GM23248 (cell line): ENCODE measurements around the gene ZNF709. TPM values are rescaled to one million over a fixed set of nuclear protein-coding genes. Genes with fewer than 3 reads are reported as not detected.
A peak's percentile ranks its signal among the peaks of the same experiment; 100 is the strongest.
"Not testable (repeated sequence)": the region's sequence is repeated elsewhere in the genome, so short reads cannot be mapped to it uniquely, and the experiment has no call there.

Source experiments
- DNase-seq: peaks from one replicate; pipeline ENCODE4 v3.0.0-alpha.2; 2015
- H2AFZ ChIP-seq: fragments of 200-600 bp; sonication (generic); 2 replicates; pipeline ENCODE4 v1.6.1; 2016; ENCODE audit warnings: antibody characterized with exemption
- H3F3A ChIP-seq: fragments of 200-600 bp; sonication (generic); 2 replicates; pipeline ENCODE4 v1.6.1; 2016; ENCODE audit warnings: mild to moderate bottlenecking, antibody characterized with exemption, mixed run types; ENCODE audit not compliant: insufficient read depth
- H3K27ac ChIP-seq: fragments of 200-600 bp; sonication (generic); 2 replicates; pipeline ENCODE4 v1.5.1; 2016; ENCODE audit warnings: mild to moderate bottlenecking
- H3K27me3 ChIP-seq: fragments of 200-600 bp; sonication (generic); replicated peaks from 2 replicates; pipeline ENCODE4 v1.6.1; 2016; ENCODE audit warnings: mild to moderate bottlenecking; ENCODE audit not compliant: insufficient read depth
- H3K36me3 ChIP-seq: fragments of 200-600 bp; sonication (generic); 2 replicates; pipeline ENCODE4 v1.6.1; 2016; ENCODE audit warnings: low read depth, mild to moderate bottlenecking
- H3K4me1 ChIP-seq: fragments of 200-600 bp; sonication (generic); 2 replicates; pipeline ENCODE4 v1.6.1; 2016; ENCODE audit warnings: mild to moderate bottlenecking; ENCODE audit not compliant: insufficient read depth
- H3K4me2 ChIP-seq: fragments of 200-600 bp; sonication (generic); one replicate; pipeline ENCODE4 v1.6.1; 2016; ENCODE audit warnings: mild to moderate bottlenecking; ENCODE audit not compliant: unreplicated experiment
- H3K4me3 ChIP-seq: fragments of 200-600 bp; sonication (generic); 2 replicates; pipeline ENCODE4 v1.5.1; 2016; ENCODE audit warnings: mild to moderate bottlenecking
- H3K79me2 ChIP-seq: fragments of 200-600 bp; sonication (generic); 2 replicates; pipeline ENCODE4 v1.6.1; 2016; ENCODE audit warnings: mild to moderate bottlenecking; ENCODE audit not compliant: insufficient read depth
- H3K9ac ChIP-seq: fragments of 200-600 bp; sonication (generic); 2 replicates; pipeline ENCODE4 v1.6.1; 2016; ENCODE audit warnings: mild to moderate bottlenecking
- H3K9me2 ChIP-seq: fragments of 200-600 bp; sonication (generic); 2 replicates; pipeline ENCODE4 v1.6.1; 2016; ENCODE audit warnings: mixed run types, mild to moderate bottlenecking, moderate library complexity; ENCODE audit not compliant: insufficient read depth
- H3K9me3 ChIP-seq: fragments of 200-600 bp; sonication (generic); one replicate; pipeline ENCODE4 v1.6.1; 2017; ENCODE audit warnings: low read depth
- H4K20me1 ChIP-seq: fragments of 200-600 bp; sonication (generic); 2 replicates; pipeline ENCODE4 v1.6.0; 2016; ENCODE audit not compliant: insufficient read depth
- EZH2 ChIP-seq: fragments of 200-600 bp; sonication (generic); IDR thresholded peaks from 2 replicates; pipeline ENCODE4 v1.6.1; 2018; ENCODE audit warnings: antibody characterized with exemption, mild to moderate bottlenecking; ENCODE audit not compliant: insufficient read depth, poor library complexity, severe bottlenecking
- EZH2phosphoT487 ChIP-seq: fragments of 200-600 bp; sonication (generic); IDR thresholded peaks from 2 replicates; pipeline ENCODE4 v1.6.1; 2018; ENCODE audit warnings: antibody characterized with exemption, moderate library complexity, mild to moderate bottlenecking, low read depth; ENCODE audit not compliant: insufficient read depth
- WGBS, 2 experiments: methylation state at CpG; one replicate each; pipeline ENCODE4 v1.1.6; 2015 to 2017; ENCODE audit warnings: low lambda C conversion rate in 2 of 2, low coverage in 1 of 2; ENCODE audit errors: missing lambda C conversion rate in 2 of 2; 5-methylcytosine and 5-hydroxymethylcytosine counted together
- in situ Hi-C: fragments of 300-500 bp; cut with MboI; formaldehyde crosslinking; loops from 2 replicates; pipeline ENCODE4 v1.15.0; 2020
- polyA plus RNA-seq: library from polyadenylated mRNA; unstranded; fragments of >200 nt; fragmentation: Nextera tagmentation; extraction: Ambion mirVana; gene quantifications from 2 replicates; pipeline ENCODE4 v1.2.1, GENCODE V29; 2016
- total RNA-seq: library from RNA; depleted of rRNA; stranded (reverse); fragments of >200 nt; shearing (Covaris generic); gene quantifications from 2 replicates; pipeline ENCODE4 v1.2.3, GENCODE V29; 2014

Gene ZNF709
- total and polyA plus RNA-seq, 2 experiments from 2014 or later, result 1.1 to 2.7 TPM

DNA sequence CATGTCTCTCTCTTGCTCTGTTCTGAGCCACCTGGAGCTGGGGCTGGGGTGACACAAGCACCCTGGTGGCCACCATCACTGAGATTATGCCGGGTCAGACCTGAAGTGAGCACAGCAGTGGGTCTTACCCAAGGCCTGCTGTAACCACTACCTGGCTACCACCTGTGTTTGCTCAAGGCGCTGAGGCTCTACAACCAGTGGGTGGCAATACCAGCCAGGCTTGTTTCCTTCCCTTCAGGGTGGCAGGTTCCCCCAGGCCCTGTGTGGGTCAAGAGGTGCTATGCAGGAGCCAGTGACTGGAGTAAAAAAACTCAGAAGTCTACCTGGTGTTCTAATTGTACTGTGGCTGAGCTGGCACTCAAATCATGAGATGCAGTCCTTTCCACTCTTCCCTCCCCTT is 35.8 kb downstream of the ZNF709 start:
- H3F3A ChIP-seq, result no peaks in the 10 kb centered on the region
- DNase-seq, result no peak
- no peak overlapping the region for H3K4me3 ChIP-seq
- H3K9me2 ChIP-seq, result no peaks in the 10 kb centered on the region
- H3K79me2 ChIP-seq, result no peaks in the 10 kb centered on the region
- in situ Hi-C loops, result no loop called here
- H3K9me3 ChIP-seq, result no peaks in the 10 kb centered on the region
- no peak overlapping the region for H3K27ac ChIP-seq
- no peaks in the 10 kb centered on the region for H3K27me3 ChIP-seq
- no peak for TF ChIP-seq EZH2
- no peak for TF ChIP-seq EZH2phosphoT487
- H2AFZ ChIP-seq, result no peak overlapping the region
- H3K4me1 ChIP-seq, result no peaks in the 10 kb centered on the region
- 55 to 63% methylated on average over 2 of the region's 2 CpGs for WGBS, 2 experiments
- no peak overlapping the region for H3K4me2 ChIP-seq
- H3K9ac ChIP-seq, result no peak overlapping the region
- H3K36me3 ChIP-seq, result no peaks in the 10 kb centered on the region
- no peaks in the 10 kb centered on the region for H4K20me1 ChIP-seq

GRCh38 chr19:12440541-12441316 is 43.9 kb downstream of the ZNF709 start, which contains the start of gene ZNF443:
Gene ZNF443, minus strand, starts transcription at chr19:12441021. Its CDS starts 107 bp downstream, at chr19:12440914.
- Histone ChIP-seq H3K4me1 (no peaks in the 10 kb centered on the region), H3K4me2 (peak within 1 kb of the TSS; percentile 88), H3K9me2 (no peaks in the 10 kb centered on the region), H3K4me3 (peak within 1 kb of the TSS; percentile 81), H2AFZ (peak within 1 kb of the TSS; percentile 88), H3F3A (no peaks in the 10 kb centered on the region), H4K20me1 (no peaks in the 10 kb centered on the region), H3K9ac (peak within 1 kb of the TSS; percentile 84), H3K36me3 (no peaks in the 10 kb centered on the region), H3K27me3 (no peaks in the 10 kb centered on the region), H3K9me3 (no peaks in the 10 kb centered on the region), H3K27ac (peak within 1 kb of the TSS; percentile 38), H3K79me2 (peaks cover 6% of the 10 kb centered on the region; the same call in 1 of the 2 replicates)
- no peak for TF ChIP-seq EZH2phosphoT487
- TF ChIP-seq EZH2, result no peak
- in situ Hi-C loops, result no loop called here
- DNase-seq, result peak; percentile 97
- WGBS, 2 experiments, result 1% methylated on average over 36 to 59 of the region's 59 CpGs

DNA sequence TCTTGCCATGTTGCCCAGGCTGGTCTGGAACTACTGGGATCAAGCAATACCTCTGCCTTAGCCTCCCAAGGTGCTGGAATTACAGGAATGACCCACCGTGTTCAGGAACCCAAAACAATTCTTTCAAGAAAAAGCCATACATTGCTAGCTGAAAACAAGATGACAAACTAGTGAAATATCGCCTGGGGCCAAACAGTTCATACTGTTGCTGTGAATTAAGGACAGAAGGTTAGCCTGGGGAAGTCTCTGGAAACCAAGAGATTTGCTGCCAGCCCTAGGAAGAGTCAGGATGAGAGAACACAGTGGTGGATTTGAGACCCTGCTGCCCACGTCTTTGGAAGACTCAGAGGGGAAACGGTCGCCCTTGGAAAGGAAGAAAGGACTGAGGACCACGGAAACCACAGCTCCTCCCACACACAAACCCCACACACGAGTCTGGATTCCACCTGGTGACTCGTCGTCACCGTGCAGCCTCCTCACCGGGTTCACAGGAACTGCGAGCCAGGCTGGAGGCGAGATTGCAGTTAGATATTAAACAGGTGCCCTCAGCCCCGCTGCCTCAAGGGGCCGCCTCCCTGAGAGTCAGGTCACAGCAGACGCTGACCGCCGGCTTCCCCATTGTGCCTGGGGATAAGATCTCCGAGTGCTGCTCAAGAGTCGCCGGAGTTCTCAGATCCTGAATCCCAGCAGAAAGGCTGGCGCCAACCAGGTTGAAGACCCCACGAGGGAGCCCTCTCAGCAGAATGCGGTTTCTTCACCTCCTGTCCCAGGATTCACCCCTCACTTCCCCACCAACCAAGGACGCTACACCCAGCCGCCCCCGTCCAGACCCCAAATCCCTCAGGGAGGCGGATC is 44.7 kb downstream of the ZNF709 start:
- H3K4me1 ChIP-seq, H3K27me3 ChIP-seq, H3K36me3 ChIP-seq, H4K20me1 ChIP-seq, H3K9me3 ChIP-seq, H3K9me2 ChIP-seq, H3K79me2 ChIP-seq, H3F3A ChIP-seq, in situ Hi-C loops: not testable (repeated sequence)
- peak overlapping the region; percentile 84 for H3K9ac ChIP-seq
- H3K4me3 ChIP-seq, result peak overlapping the region; percentile 81
- peak overlapping the region; percentile 88 for H3K4me2 ChIP-seq
- DNase-seq, result peak; percentile 40
- peak overlapping the region; percentile 88 for H2AFZ ChIP-seq
- WGBS, 2 experiments, result 2 to 4% methylated on average over 19 to 23 of the region's 28 CpGs
- H3K27ac ChIP-seq, result peak overlapping the region; percentile 38

DNA sequence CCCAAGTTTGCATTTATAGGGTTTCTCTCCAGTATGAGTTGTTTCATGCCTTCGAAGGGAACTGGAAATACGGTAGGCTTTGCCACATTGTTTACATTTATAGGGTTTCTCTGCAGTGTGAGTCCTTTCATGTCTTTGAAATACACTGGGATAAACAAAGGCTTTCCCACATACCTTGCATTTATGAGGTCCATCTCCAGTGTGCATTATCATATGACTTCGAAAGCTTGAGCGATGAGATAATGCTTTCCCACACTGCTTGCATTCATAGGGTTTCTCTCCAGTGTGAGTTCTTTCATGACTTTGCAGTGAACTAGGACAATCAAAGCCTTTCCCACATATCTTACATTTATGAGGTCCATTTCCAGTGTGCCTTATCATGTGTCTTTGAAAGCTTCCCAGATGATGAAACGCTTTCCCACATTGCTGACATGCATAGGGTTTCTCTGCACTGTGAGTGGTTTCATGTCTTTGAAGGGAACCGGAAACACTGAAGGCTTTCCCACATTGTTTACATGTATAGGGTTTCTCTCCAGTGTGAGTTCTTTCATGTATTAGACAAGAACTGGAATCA is 53.8 kb downstream of the ZNF709 start:
- H3K9ac ChIP-seq, H3K79me2 ChIP-seq, in situ Hi-C loops, H3K4me3 ChIP-seq, H3F3A ChIP-seq, H3K27me3 ChIP-seq, H2AFZ ChIP-seq, H3K9me2 ChIP-seq, H3K27ac ChIP-seq, H3K36me3 ChIP-seq, DNase-seq, H3K4me1 ChIP-seq, H3K9me3 ChIP-seq, H3K4me2 ChIP-seq, H4K20me1 ChIP-seq: not testable (repeated sequence)
- WGBS, 2 experiments, result 94 to 96% methylated on average over 6 of the region's 6 CpGs
